Measurements from ENCODE around the gene MYBPC1. TPM values are rescaled to one million over a fixed set of nuclear protein-coding genes. Genes with fewer than 3 reads are reported as not detected.

The MYBPC1 gene
- total RNA-seq, 1 donor from 2014 or later = not detected

- no peak overlapping the region for H3K27ac Mint-ChIP-seq (ENCODE audit: unreplicated experiment)
- no peaks in the 10 kb centered on the region for H3K27me3 Mint-ChIP-seq (ENCODE audit: unreplicated experiment)
- H3K4me3 Mint-ChIP-seq (ENCODE audit: unreplicated experiment) = no peak overlapping the region
- no peaks in the 10 kb centered on the region for H3K4me1 Mint-ChIP-seq (ENCODE audit: low read depth, unreplicated experiment)
- no peaks in the 10 kb centered on the region for H3K9me3 Mint-ChIP-seq (ENCODE audit: unreplicated experiment)
- TF ChIP-seq CTCF (IDR thresholded peaks at IDR 0.05; ENCODE audit: partially characterized antibody, unreplicated experiment) = no peak
- DNase-seq = no peak
- no peaks in the 10 kb centered on the region for H3K36me3 Mint-ChIP-seq (ENCODE audit: unreplicated experiment)
These were observed 4.4 kb upstream of the MYBPC1 start for GRCh38 chr12:101590383-101590782.

DNA sequence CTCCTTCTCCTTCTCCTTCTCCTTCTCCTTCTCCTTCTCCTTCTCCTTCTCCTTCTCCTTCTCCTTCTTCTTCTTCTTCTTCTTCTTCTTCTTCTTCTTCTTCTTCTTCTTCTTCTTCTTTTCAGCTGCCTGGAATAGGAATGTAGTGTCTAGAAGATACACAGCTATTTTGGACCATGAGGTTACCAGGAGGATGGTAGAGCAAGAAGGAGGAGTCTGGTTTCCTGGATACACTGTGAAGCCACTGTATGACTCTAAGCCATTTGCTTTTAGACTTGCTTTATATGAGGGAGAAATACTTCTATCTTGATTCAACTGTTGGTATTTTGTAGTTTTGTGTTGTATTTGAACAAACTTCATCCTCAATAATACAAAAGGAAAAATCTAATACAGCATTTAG is 3.0 kb upstream of the MYBPC1 start:
- no peak overlapping the region for H3K4me3 Mint-ChIP-seq (ENCODE audit: unreplicated experiment)
- H3K27me3 Mint-ChIP-seq (ENCODE audit: unreplicated experiment) = no peaks in the 10 kb centered on the region
- H3K9me3 Mint-ChIP-seq (ENCODE audit: unreplicated experiment) = no peaks in the 10 kb centered on the region
- DNase-seq = no peak
- no peaks in the 10 kb centered on the region for H3K36me3 Mint-ChIP-seq (ENCODE audit: unreplicated experiment)
- no peak overlapping the region for H3K27ac Mint-ChIP-seq (ENCODE audit: unreplicated experiment)
- no peaks in the 10 kb centered on the region for H3K4me1 Mint-ChIP-seq (ENCODE audit: low read depth, unreplicated experiment)
- TF ChIP-seq CTCF (IDR thresholded peaks at IDR 0.05; ENCODE audit: partially characterized antibody, unreplicated experiment) = no peak

GRCh38 chr12:101592448-101592847 is 2.3 kb upstream of the MYBPC1 start:
- DNase-seq = no peak
- H3K36me3 Mint-ChIP-seq (ENCODE audit: unreplicated experiment) = no peaks in the 10 kb centered on the region
- no peaks in the 10 kb centered on the region for H3K27me3 Mint-ChIP-seq (ENCODE audit: unreplicated experiment)
- no peak for TF ChIP-seq CTCF (IDR thresholded peaks at IDR 0.05; ENCODE audit: partially characterized antibody, unreplicated experiment)
- H3K4me1 Mint-ChIP-seq (ENCODE audit: low read depth, unreplicated experiment) = no peaks in the 10 kb centered on the region
- no peaks in the 10 kb centered on the region for H3K9me3 Mint-ChIP-seq (ENCODE audit: unreplicated experiment)
- H3K4me3 Mint-ChIP-seq (ENCODE audit: unreplicated experiment) = no peak overlapping the region
- no peak overlapping the region for H3K27ac Mint-ChIP-seq (ENCODE audit: unreplicated experiment)

DNA sequence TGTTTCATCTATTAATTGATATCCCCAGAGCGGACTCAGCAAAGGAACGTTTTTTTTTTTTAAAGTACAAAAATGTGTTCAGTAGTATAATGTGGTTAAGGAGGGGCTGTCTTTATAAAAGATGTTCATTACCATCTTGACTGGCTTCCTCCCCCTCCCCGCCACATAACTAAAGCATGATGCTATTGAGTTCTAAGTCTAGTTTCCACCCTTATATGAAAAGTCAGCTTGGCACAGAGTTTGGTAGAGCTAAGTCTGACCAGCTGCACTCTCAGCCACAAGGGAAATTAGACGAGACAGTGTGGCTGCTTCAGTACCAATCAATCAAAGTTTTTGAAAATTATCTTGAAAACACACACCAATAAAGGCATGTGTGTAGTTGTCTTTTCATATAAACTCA is 1.9 kb upstream of the MYBPC1 start:
- Mint-ChIP-seq H3K4me1 (ENCODE audit: low read depth, unreplicated experiment) (no peaks in the 10 kb centered on the region), H3K27ac (ENCODE audit: unreplicated experiment) (no peak overlapping the region), H3K4me3 (ENCODE audit: unreplicated experiment) (no peak overlapping the region), H3K27me3 (ENCODE audit: unreplicated experiment) (no peaks in the 10 kb centered on the region), H3K36me3 (ENCODE audit: unreplicated experiment) (no peaks in the 10 kb centered on the region), H3K9me3 (ENCODE audit: unreplicated experiment) (no peaks in the 10 kb centered on the region)
- DNase-seq = no peak
- TF ChIP-seq CTCF (IDR thresholded peaks at IDR 0.05; ENCODE audit: partially characterized antibody, unreplicated experiment) = no peak

DNA sequence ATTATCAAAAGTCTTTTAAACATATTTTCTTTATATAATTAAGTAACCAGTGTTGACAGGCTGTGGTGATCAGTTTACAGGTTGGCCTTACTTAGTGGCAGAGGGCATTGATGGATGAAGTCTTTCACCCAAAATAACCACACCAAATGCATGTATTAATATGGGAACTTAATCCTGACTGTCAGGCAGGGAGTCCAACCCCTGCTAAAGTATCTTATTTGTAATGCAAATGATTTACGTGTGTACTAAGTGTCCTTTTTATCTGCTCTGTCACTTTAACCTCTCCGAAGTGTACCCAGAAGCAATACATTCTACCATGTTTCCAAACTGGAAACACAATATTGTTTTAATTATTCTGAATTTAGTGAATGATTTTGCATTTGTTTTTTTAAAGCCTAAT is 1.4 kb downstream of the MYBPC1 start:
- no peak for DNase-seq
- no peaks in the 10 kb centered on the region for H3K27me3 Mint-ChIP-seq (ENCODE audit: unreplicated experiment)

More for the DNA sequence above, 1.4 kb downstream of the MYBPC1 start:
- Mint-ChIP-seq H3K27ac (ENCODE audit: unreplicated experiment) (no peak overlapping the region), H3K36me3 (ENCODE audit: unreplicated experiment) (no peaks in the 10 kb centered on the region), H3K4me1 (ENCODE audit: low read depth, unreplicated experiment) (no peaks in the 10 kb centered on the region), H3K9me3 (ENCODE audit: unreplicated experiment) (no peaks in the 10 kb centered on the region), H3K4me3 (ENCODE audit: unreplicated experiment) (no peak overlapping the region)
- no peak for TF ChIP-seq CTCF (IDR thresholded peaks at IDR 0.05; ENCODE audit: partially characterized antibody, unreplicated experiment)

Data from glutamatergic neuron (in vitro differentiated cells).